GM19238 (cell line): Measurements from ENCODE around the gene TRIM56.
"Not testable (repeated sequence)": the region's sequence is repeated elsewhere in the genome, so short reads cannot be mapped to it uniquely, and the experiment has no call there.

Source experiments
- DNase-seq: peaks from one replicate; pipeline ENCODE4 v3.0.0; 2011; ENCODE audit warnings: low spot score; ENCODE audit not compliant: insufficient read length

Gene TRIM56

GRCh38 chr7:101085162-101085964, at the start of gene TRIM56:
TSS of gene TRIM56 (plus strand) at chr7:101085481. CDS start at chr7:101087313, 1,832 bp downstream.
- peak; percentile 94 for DNase-seq

- no peak for DNase-seq
These were observed 49.3 kb upstream of the TRIM56 start for GRCh38 chr7:101035941-101036340.

- DNase-seq: not testable (repeated sequence)
These were observed 44.0 kb upstream of the TRIM56 start for GRCh38 chr7:101041283-101041682.

GRCh38 chr7:101058355-101058754, 26.9 kb upstream of the TRIM56 start:
- no peak for DNase-seq

- no peak for DNase-seq
These were observed 25.7 kb upstream of the TRIM56 start for GRCh38 chr7:101059620-101059942.

- no peak for DNase-seq
These were observed 24.3 kb upstream of the TRIM56 start for GRCh38 chr7:101060992-101061391.

GRCh38 chr7:101064176-101064550, 21.1 kb upstream of the TRIM56 start:
- DNase-seq: not testable (repeated sequence)

GRCh38 chr7:101065162-101065561, 20.1 kb upstream of the TRIM56 start:
- DNase-seq: not testable (repeated sequence)

GRCh38 chr7:101066141-101066832, 19.0 kb upstream of the TRIM56 start:
- no peak for DNase-seq

- DNase-seq: no peak
These were observed 18.5 kb upstream of the TRIM56 start for GRCh38 chr7:101066833-101067177.

- DNase-seq: no peak
These were observed 16.9 kb upstream of the TRIM56 start for GRCh38 chr7:101068401-101068800.

- DNase-seq: not testable (repeated sequence)
These were observed 13.7 kb upstream of the TRIM56 start for GRCh38 chr7:101071362-101072104.

- no peak for DNase-seq
These were observed 9.6 kb upstream of the TRIM56 start for GRCh38 chr7:101075646-101076045.

- not testable (repeated sequence) for DNase-seq
These were observed 9.1 kb upstream of the TRIM56 start for GRCh38 chr7:101076183-101076582.

- DNase-seq: peak; percentile 75
These were observed 7.8 kb upstream of the TRIM56 start for GRCh38 chr7:101077303-101078086.

GRCh38 chr7:101081432-101081831, 3.8 kb upstream of the TRIM56 start:
- DNase-seq: no peak

GRCh38 chr7:101084865-101085161, 468 bp upstream of the TRIM56 start:
- no peak for DNase-seq

GRCh38 chr7:101087334-101088068, 2.2 kb downstream of the TRIM56 start:
- no peak for DNase-seq

- DNase-seq: no peak
These were observed 2.8 kb downstream of the TRIM56 start for GRCh38 chr7:101088069-101088425.

- no peak for DNase-seq
These were observed 3.7 kb downstream of the TRIM56 start for GRCh38 chr7:101088858-101089529.

- DNase-seq: no peak
These were observed 4.6 kb downstream of the TRIM56 start for GRCh38 chr7:101089876-101090275.
